Transverse colon (tissue), 4 donors: Measurements from ENCODE around the gene METTL18.

Source experiments
- CTCF ChIP-seq, 5 experiments: fragments of 200-600 bp in 3 of 5; fragments of 450-650 bp in 2 of 5; sonication (generic) in 3 of 5; IDR thresholded peaks; 1 replicate in 2 of 5; 2 replicates in 3 of 5; pipeline ENCODE4 v1.5.1; 2016 to 2017; ENCODE audit warnings: antibody characterized with exemption in 5 of 5, inconsistent platforms in 3 of 5, mild to moderate bottlenecking in 2 of 5, moderate library complexity in 1 of 5
- EP300 ChIP-seq: sonication (generic); formaldehyde crosslinking; IDR thresholded peaks from one replicate; pipeline ENCODE4 v1.6.1; 2017; ENCODE audit warnings: antibody characterized with exemption, low read depth
- POLR2AphosphoS5 ChIP-seq, 3 donors: sonication (generic); formaldehyde crosslinking; IDR thresholded peaks; one replicate each; pipeline ENCODE4 v1.6.1; 2016; ENCODE audit warnings: antibody characterized with exemption in 3 of 3

- TF ChIP-seq POLR2AphosphoS5 (IDR thresholded peaks at IDR 0.05) = no peak
- no peak for TF ChIP-seq EP300
- TF ChIP-seq CTCF (IDR thresholded peaks at IDR 0.05) = no peak
Measured at GRCh38 chr1:169782596-169782995, 12.1 kb downstream of the METTL18 start.
